HFF-Myc (cell line): ENCODE results near the gene NRCAM.

Experiments
- DNase-seq: peaks from one replicate; pipeline ENCODE4 v3.0.0-alpha.2; 2011; ENCODE audit warnings: low read depth; ENCODE audit errors: extremely low read depth
- H3K4me3 ChIP-seq: replicated peaks from 2 replicates; pipeline ENCODE4 v1.5.1; 2011; ENCODE audit warnings: low read depth, mild to moderate bottlenecking, control low read depth, low read length
- TF ChIP-seq, protein P1 (sequence below): IDR thresholded peaks from 2 replicates; pipeline ENCODE4 v1.5.1; 2012; ENCODE audit warnings: mild to moderate bottlenecking, low read depth, low read length, control low read depth; ENCODE audit errors: missing control alignments

Gene NRCAM

GRCh38 chr7:108374899-108375298 is 81.3 kb downstream of the NRCAM start:
- H3K4me3 ChIP-seq, result no peak overlapping the region
- DNase-seq, result no peak
- TF ChIP-seq, protein P1, sequence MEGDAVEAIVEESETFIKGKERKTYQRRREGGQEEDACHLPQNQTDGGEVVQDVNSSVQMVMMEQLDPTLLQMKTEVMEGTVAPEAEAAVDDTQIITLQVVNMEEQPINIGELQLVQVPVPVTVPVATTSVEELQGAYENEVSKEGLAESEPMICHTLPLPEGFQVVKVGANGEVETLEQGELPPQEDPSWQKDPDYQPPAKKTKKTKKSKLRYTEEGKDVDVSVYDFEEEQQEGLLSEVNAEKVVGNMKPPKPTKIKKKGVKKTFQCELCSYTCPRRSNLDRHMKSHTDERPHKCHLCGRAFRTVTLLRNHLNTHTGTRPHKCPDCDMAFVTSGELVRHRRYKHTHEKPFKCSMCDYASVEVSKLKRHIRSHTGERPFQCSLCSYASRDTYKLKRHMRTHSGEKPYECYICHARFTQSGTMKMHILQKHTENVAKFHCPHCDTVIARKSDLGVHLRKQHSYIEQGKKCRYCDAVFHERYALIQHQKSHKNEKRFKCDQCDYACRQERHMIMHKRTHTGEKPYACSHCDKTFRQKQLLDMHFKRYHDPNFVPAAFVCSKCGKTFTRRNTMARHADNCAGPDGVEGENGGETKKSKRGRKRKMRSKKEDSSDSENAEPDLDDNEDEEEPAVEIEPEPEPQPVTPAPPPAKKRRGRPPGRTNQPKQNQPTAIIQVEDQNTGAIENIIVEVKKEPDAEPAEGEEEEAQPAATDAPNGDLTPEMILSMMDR, result no peak

DNA sequence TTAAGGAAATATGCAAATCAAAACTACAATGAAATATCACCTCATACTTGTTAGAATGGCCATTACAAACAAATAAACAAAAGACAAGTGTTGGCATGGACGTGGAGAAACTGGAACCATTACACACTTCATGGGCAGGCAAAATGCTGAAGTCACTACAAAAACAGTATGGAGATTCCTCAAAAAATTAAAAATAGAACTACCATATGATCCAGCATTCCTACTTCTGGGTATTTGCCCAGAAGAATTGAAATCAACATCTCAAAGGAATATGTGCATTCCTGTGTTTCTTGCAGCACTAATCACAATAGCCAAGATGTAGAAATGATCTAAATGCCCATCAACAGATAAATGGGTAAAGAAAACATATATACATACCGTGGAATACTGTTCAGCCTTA is 83.6 kb downstream of the NRCAM start:
- no peak overlapping the region for H3K4me3 ChIP-seq
- DNase-seq, result no peak
- TF ChIP-seq, protein P1, result no peak

DNA sequence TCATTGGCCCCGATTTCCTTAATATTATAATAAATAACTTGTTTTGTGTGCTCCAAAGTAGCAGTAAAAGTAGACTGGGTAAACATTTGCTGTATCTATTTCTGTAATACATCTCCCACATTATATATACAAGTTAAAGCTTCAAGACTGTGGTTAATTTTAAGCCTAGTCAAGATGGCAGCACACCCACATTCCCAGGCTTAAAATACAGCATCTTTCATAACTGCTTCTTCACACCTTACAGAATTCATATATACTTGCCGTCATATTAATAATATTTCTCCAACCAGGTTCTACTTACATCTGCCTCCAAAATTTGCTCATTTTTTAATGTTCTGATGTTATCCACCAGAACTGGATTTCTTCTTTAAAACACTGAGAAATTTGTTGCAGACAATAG is 85.6 kb downstream of the NRCAM start:
- TF ChIP-seq, protein P1, result no peak
- H3K4me3 ChIP-seq, result no peak overlapping the region
- no peak for DNase-seq

DNA sequence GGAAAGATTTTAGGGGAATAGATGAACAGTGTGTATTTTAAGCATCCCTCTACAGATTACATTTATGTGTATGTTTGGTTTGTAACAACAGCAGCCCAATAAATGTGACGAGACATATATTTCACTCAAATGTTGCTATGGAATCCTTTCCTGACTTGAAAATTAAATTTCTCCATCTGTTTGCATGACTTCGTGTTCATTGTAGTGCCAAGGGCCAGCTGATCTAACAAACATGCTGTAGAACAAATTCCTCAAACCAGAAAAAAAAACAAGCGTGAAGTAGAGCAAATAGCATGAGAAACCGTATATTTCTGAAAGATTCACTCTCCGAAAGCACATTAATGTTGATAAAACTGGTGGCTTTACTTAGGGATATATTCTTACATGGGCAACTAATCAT is 87.8 kb downstream of the NRCAM start:
- DNase-seq, result no peak
- no peak overlapping the region for H3K4me3 ChIP-seq

GRCh38 chr7:108367946-108368345 is 88.3 kb downstream of the NRCAM start:
- TF ChIP-seq, protein P1, result no peak
- no peak overlapping the region for H3K4me3 ChIP-seq
- DNase-seq, result no peak

More for the DNA sequence above, 87.8 kb downstream of the NRCAM start:
- TF ChIP-seq, protein P1, result no peak

- DNase-seq, result no peak
- TF ChIP-seq, protein P1, result no peak
- H3K4me3 ChIP-seq, result no peak overlapping the region
Measured at GRCh38 chr7:108367314-108367713, 88.9 kb downstream of the NRCAM start.

- TF ChIP-seq, protein P1, result no peak
- DNase-seq, result no peak
- H3K4me3 ChIP-seq, result no peak overlapping the region
Measured at GRCh38 chr7:108363659-108364058, 92.6 kb downstream of the NRCAM start.
